Panc1 (cell line): ENCODE measurements around the gene DTNBP1. TPM values are rescaled to one million over a fixed set of nuclear protein-coding genes. Genes with fewer than 3 reads are reported as not detected.

Experiments
- ATAC-seq: fragments of 200-7000 bp; cut with Tn5 transposase; 2 replicates; pipeline ENCODE4 v1.9.1; 2020; ENCODE audit warnings: mild to moderate bottlenecking, moderate library complexity
- BruUV-seq: library from RNA; stranded (reverse); fragments of 400-500 nt; replicated peaks from 2 replicates; lab custom pipeline; 2021; lab: Mats Ljungman, UMichigan
- CTCF ChIA-PET: fragments of 300-600 bp; sonication (Branson Sonifier 250); formaldehyde crosslinking; loops from one replicate; lab custom pipeline; 2022; ENCODE audit warnings: antibody characterized with exemption; lab: Charles Lee
- POLR2A ChIA-PET: fragments of 300-600 bp; sonication (Branson Sonifier 250); formaldehyde crosslinking; loops from one replicate; lab custom pipeline; 2022; ENCODE audit warnings: antibody characterized with exemption; lab: Charles Lee
- DNase-seq: peaks from one replicate; pipeline ENCODE4 v3.0.0-alpha.2; 2010; ENCODE audit warnings: low read depth, low spot score
- H3K27ac ChIP-seq: 2 replicates; pipeline ENCODE4 v1.5.1; 2011; ENCODE audit warnings: mild to moderate bottlenecking, low read length, inconsistent platforms
- H3K27me3 ChIP-seq: fragments of 200-500 bp; sonication (Bioruptor generic); 2 replicates; pipeline ENCODE4 v1.6.0; 2014; ENCODE audit warnings: low read length, inconsistent platforms; ENCODE audit not compliant: control insufficient read depth, insufficient read depth
- H3K36me3 ChIP-seq: fragments of 200-500 bp; sonication (Bioruptor generic); 2 replicates; pipeline ENCODE4 v1.5.1; 2014; ENCODE audit warnings: inconsistent platforms, mild to moderate bottlenecking, low read length, moderate library complexity; ENCODE audit not compliant: control insufficient read depth, insufficient read depth
- H3K4me1 ChIP-seq: 2 replicates; pipeline ENCODE4 v1.5.1; 2011; ENCODE audit warnings: inconsistent platforms, mild to moderate bottlenecking, low read length, moderate library complexity; ENCODE audit not compliant: control insufficient read depth, insufficient read depth
- H3K4me3 ChIP-seq, 2 experiments: 2 replicates each; pipeline ENCODE4 v1.5.1; 2011 to 2012; ENCODE audit warnings: low read depth in 2 of 2, low read length in 2 of 2, mild to moderate bottlenecking in 2 of 2, inconsistent platforms in 1 of 2, moderate library complexity in 1 of 2
- H3K9me3 ChIP-seq: fragments of 200-500 bp; sonication (Bioruptor generic); 2 replicates; pipeline ENCODE4 v1.5.1; 2014; ENCODE audit warnings: low read depth, mild to moderate bottlenecking, inconsistent platforms, low read length, moderate library complexity; ENCODE audit not compliant: control insufficient read depth, insufficient read depth
- CTCF ChIP-seq: fragments of 450-650 bp; IDR thresholded peaks from 2 replicates; pipeline ENCODE4 v1.5.1; 2017; ENCODE audit warnings: mild to moderate bottlenecking
- POLR2AphosphoS5 ChIP-seq: IDR thresholded peaks from 2 replicates; pipeline ENCODE4 v1.6.1; 2012; ENCODE audit warnings: mild to moderate bottlenecking, low read depth, low read length, moderate library complexity
- REST ChIP-seq, 2 experiments: IDR thresholded peaks; 2 replicates each; pipeline ENCODE4 v1.6.1; 2011 to 2012; ENCODE audit warnings: low read depth in 2 of 2, control low read depth in 1 of 2, low read length in 1 of 2, mild to moderate bottlenecking in 1 of 2, moderate library complexity in 1 of 2; ENCODE audit not compliant: insufficient read depth in 1 of 2
- SIN3A ChIP-seq: IDR thresholded peaks from 2 replicates; pipeline ENCODE4 v1.6.1; 2012; ENCODE audit warnings: low read depth, mild to moderate bottlenecking, low read length, moderate library complexity, borderline replicate concordance; ENCODE audit not compliant: insufficient read depth
- TCF7L2 ChIP-seq: IDR thresholded peaks from 2 replicates; pipeline ENCODE4 v1.6.1; 2011; ENCODE audit warnings: mild to moderate bottlenecking, low read depth, low read length, inconsistent platforms
- in situ Hi-C: cut with HindIII; loops from 2 replicates; pipeline ENCODE4 v1.10.0; 2016; ENCODE audit warnings: low sequenced_read_pairs, low pct_unique_long_range_greater_than_20kb
- intact Hi-C: fragments of 100-400 bp; cut with micrococcal nuclease; formaldehyde crosslinking; loops from one replicate; pipeline ENCODE4 v1.10.0; 2022; ENCODE audit not compliant: unreplicated experiment
- total RNA-seq: library from RNA; stranded (reverse); gene quantifications from one replicate; pipeline ENCODE4 v1.2.1, GENCODE V29; 2021; ENCODE audit not compliant: unreplicated experiment

The DTNBP1 gene
- total RNA-seq, 1 experiment from 2014 or later, result 29.3 TPM

- in situ Hi-C loops (no loop called here), intact Hi-C loops (no loop called here)
- CTCF ChIA-PET, result no interaction called here
- TF ChIP-seq TCF7L2 (no peak), CTCF (no peak), SIN3A (no peak), POLR2AphosphoS5 (no peak), REST (IDR thresholded peaks at IDR 0.05; ENCODE audit: insufficient read depth in 1 of 2, low read depth in 2 of 2, low read length in 1 of 2) (no peak)
- Histone ChIP-seq H3K4me3 (no peak overlapping the region), H3K27me3 (peaks cover 18% of the 10 kb centered on the region), H3K4me1 (no peaks in the 10 kb centered on the region), H3K9me3 (no peaks in the 10 kb centered on the region), H3K27ac (no peak overlapping the region), H3K36me3 (no peaks in the 10 kb centered on the region)
- BruUV-seq, result no TSS peak
- DNase-seq (no peak), ATAC-seq (no peak)
- POLR2A ChIA-PET, result no interaction called here
Measured at GRCh38 chr6:15677822-15678221, 15.0 kb upstream of the DTNBP1 start.

GRCh38 chr6:15675536-15676220 lies 12.8 kb upstream of the DTNBP1 start:
- H3K4me3 ChIP-seq, result no peak overlapping the region
- no TSS peak for BruUV-seq
- DNase-seq (no peak), ATAC-seq (no peak)
- CTCF ChIA-PET, result no interaction called here
- no peaks in the 10 kb centered on the region for H3K9me3 ChIP-seq
- POLR2A ChIA-PET, result no interaction called here
- H3K27me3 ChIP-seq, result peaks cover 23% of the 10 kb centered on the region
- no peak overlapping the region for H3K27ac ChIP-seq
- in situ Hi-C loops (no loop called here), intact Hi-C loops (no loop called here)
- H3K4me1 ChIP-seq, result no peaks in the 10 kb centered on the region
- H3K36me3 ChIP-seq, result no peaks in the 10 kb centered on the region
- TF ChIP-seq CTCF (no peak), SIN3A (no peak), TCF7L2 (no peak), POLR2AphosphoS5 (no peak), REST (IDR thresholded peaks at IDR 0.05; ENCODE audit: insufficient read depth in 1 of 2, low read depth in 2 of 2, low read length in 1 of 2) (no peak)
